NCI-H526 (cell line): ENCODE results near the gene FRRS1L.

Experiments
- DNase-seq, 2 experiments: peaks; one replicate each; lab custom pipeline; 2025; lab: John Stamatoyannopoulos, UW

Gene FRRS1L

GRCh38 chr9:109176386-109176785 lies 9.3 kb upstream of the FRRS1L start:
- no peak for DNase-seq

DNA sequence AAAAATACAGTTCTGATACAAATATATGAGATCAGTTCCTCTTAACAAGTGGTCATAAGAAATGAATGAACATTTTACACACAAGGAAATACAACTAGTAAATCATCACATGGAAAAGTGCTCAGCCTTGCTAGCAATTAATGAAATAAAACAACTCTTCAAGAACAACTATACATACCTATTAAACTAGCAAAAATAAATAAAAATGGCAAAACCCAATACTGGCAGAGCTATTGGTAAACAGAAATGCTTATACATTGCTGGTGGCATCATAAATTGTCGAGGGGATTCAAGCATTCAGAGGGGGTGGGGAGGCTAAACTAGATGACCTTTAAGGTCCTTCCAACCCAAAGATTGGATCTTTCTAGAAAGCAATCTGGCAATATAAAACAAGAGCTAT lies 5.9 kb upstream of the FRRS1L start:
- no peak for DNase-seq

DNA sequence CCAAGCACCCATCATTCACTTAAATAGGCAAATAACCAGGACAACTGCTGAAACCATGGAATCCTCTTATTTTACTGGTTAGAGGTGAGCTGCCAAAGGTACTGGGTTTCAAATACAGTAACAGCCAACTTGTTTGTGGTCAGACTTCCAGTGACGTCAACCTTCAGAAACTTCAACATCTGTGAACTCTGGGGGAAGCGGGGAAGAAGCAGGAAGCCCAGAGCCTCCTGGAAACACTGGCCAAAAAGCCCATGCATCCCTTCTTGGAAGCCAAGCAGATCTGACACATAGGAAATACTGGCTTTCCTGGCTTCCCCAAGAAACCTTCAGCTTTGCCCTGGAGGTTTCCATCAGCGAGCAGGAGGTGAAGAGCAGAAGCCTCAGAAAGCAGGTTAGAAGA lies 4.9 kb upstream of the FRRS1L start:
- DNase-seq = no peak

GRCh38 chr9:109168170-109168569 lies 1.1 kb upstream of the FRRS1L start:
- DNase-seq = no peak

GRCh38 chr9:109167716-109168115 lies 667 bp upstream of the FRRS1L start:
- no peak for DNase-seq

DNA sequence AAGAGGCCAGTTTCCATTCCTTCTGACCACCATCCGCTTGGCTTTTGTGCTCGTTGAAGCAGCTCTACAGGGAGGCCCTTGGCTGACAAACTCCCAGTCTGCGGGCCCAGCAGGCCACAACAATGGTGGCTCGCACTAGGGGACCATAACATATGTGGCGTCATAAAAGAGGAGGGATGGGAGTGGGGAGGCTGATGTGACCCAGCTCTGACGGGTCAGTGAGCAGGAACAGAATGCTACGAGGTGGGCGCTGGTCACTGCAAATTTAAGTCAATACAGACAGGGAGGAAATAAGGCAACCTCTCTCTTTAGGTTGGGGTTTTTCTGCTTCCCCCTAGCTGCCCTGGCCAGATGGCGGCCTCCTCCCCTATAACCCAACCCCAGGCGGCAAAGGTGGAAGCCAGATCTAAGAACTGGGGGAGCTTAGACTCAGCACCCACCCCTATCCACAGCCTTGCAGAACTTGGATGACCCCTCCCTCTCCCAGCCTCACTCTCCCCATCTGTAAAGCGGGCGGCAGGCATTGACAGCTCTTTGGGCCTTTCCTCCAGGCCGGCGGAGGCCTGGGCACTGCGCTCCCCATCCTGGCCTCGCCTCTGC lies 778 bp downstream of the FRRS1L start:
- no peak for DNase-seq

GRCh38 chr9:109164042-109164441 lies 3.0 kb downstream of the FRRS1L start:
- no peak for DNase-seq

DNA sequence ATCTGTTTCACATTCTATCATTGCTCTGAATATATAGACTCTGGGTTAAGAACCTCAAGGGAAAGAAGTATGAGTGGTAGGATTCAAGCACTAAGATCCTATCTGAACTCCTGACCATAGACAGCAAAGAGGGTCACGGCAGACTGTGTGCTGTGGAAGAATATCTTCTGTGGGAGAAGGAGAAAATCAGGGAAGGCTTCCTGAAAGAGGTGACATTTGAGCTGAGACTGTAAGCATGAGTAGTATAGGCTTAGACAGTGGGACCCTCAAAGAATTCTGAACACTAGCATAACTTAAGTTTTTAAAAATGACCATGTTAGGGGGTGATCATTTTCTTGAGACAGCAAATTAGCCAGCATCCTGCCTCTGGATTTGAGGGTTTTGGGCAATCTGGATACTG lies 3.9 kb downstream of the FRRS1L start:
- DNase-seq = no peak

GRCh38 chr9:109162677-109163076 lies 4.4 kb downstream of the FRRS1L start:
- DNase-seq = no peak

- no peak for DNase-seq
These were observed 5.6 kb downstream of the FRRS1L start for GRCh38 chr9:109161471-109161870.

DNA sequence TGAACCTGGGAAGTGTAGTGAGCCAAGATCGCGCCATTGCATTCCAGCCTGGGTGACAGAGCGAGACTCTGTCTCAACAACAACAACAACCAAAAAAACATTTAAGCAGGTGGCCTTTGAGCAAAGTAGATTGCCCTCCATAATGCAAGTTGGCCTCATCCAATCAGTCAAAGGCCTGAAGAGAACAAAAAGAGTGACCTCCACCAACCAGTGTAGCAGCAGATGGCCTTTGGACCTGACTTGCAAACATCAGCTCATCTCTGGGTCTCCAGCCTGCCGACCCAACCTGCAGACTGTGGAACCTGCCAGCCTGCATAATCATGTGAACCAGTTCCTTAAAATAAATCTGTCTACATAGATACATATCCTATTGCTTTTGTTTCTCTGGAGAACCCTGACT lies 7.5 kb downstream of the FRRS1L start:
- no peak for DNase-seq

GRCh38 chr9:109158651-109159050 lies 8.4 kb downstream of the FRRS1L start:
- no peak for DNase-seq

DNA sequence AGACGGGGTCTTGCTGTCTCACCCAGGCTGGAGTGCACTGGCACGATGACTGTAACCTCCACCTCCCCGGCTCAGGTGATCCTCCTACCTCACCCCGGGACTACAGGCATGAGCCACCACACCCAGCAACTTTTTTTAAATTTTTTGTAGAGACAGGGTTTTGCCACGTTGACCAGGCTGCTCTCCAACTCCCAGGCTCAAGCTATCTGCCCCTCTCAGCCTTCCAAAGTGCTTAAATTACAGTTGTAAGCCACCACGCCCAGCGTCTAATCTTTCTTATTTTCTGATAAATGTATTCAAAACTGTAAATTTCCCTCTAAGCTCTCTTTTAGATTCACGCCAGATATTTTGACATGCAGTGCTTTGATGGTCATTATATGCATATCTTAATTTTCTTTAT lies 10.3 kb downstream of the FRRS1L start:
- DNase-seq = no peak

GRCh38 chr9:109150925-109151545 lies 16.0 kb downstream of the FRRS1L start:
- no peak for DNase-seq

GRCh38 chr9:109149722-109150121 lies 17.3 kb downstream of the FRRS1L start:
- no peak for DNase-seq

DNA sequence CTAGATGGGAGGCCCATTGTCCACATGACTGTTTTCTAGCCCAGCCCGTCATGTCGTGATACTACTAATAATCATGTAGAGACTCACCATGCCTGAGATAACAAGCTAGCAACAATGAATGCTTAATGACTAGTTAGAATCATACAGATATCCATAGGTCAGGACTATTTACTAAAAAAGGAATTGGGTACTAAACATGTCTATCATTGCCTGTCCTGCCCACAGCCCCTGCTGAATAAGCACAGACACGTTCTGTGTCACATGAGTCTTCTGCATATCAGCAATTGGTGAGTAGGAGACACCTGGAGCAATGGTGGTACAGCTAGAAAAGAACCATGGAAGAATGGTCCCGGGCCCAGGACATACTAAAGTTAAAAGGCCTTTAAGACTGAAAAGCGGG lies 18.0 kb downstream of the FRRS1L start:
- no peak for DNase-seq

GRCh38 chr9:109145051-109145450 lies 22.0 kb downstream of the FRRS1L start:
- no peak for DNase-seq

DNA sequence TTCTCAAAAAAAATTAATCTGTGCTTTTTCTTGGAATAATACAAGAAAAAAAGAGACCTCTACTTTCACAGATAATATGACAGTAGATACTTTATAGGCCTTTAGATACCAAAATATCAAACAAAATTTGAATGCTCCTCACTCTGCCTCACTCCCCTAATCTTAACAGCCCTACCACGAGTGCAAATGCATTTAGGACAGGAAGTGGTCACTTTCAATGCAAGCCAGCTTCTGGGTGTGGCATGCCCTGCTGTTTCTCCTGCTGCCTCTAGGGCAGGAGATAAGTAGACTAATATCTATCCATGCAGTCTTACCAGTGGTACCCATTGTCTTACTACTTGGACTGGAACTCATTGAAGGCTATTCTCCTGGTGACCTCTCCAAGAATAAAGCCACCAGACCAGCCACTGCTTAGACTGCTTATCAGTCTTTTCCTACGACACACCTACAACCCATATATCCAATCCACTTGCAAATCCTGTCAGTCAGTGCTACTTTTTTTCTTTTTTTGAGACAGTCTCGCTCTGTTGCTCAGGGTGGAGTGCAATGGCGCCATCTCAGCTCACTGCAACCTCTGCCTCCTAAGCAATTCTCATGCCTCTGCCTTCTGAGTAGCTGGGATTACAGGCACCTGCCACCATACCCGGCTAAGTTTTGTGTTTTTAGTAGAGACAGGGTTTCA lies 23.0 kb downstream of the FRRS1L start:
- DNase-seq = peak in 1 of 2 experiments; percentile 24

GRCh38 chr9:109141375-109141774 lies 25.7 kb downstream of the FRRS1L start:
- no peak for DNase-seq

DNA sequence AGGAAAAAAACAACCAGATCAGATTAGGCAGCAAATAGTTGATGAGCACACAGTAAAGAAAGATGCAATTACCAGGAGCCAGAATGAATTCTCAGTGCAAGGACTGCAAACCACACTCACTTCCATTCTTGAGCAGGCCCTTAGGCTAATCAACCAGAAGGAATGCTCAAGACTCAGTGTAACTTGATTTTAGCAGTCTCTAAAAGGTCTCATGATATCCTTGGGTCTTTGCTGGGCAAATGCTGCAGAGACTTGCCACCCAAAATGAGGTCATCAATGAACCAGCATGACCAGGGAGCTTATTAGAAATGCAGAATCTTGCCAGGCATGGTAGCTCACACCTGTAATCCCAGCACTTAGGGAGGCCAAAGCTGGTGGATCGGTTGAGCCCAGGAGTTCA lies 27.2 kb downstream of the FRRS1L start:
- DNase-seq = no peak

- DNase-seq = no peak
These were observed 28.6 kb downstream of the FRRS1L start for GRCh38 chr9:109138421-109138820.

GRCh38 chr9:109134167-109134578 lies 32.9 kb downstream of the FRRS1L start:
- DNase-seq = no peak

DNA sequence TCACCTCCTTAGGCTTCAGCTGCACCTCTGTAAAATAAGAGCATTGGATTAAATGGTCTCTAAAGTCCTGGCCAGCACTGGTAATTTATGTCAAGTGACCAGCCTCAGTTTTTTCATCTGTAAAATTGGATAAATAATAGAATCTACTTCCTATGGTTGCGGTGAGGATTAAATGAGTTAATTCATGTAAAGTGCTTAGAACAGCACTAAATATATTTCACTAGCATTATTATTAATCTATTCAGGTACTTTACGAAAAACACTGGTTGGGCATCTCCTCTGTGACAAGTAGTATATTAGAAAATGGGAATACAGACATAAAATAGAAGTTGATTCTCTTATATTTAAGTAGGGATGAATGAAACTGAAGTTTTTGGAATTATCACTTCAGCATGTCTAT lies 33.5 kb downstream of the FRRS1L start:
- no peak for DNase-seq

DNA sequence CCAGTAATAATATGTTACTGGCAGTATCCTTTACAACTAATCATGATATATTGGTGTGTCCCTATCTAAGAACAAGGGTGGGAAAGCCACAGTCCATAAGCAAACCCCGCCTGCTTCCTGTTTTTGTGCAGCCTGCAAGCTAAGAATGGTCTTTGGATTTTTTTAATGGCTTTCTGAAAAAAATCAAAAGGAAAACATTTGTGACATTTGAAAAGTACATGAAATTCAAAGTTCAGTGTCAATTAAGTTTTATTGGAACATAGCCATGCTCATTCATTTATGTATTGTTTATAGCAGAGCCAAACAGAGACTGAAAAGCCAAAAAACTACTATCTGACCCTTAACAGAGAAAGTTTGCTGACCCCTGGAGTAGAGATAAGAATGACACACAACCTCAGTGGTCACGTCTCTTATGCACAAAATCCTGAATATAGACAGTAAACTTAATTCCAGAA lies 34.5 kb downstream of the FRRS1L start:
- no peak for DNase-seq
